GM21423 (cell line): Measurements from ENCODE around the gene SLC2A8.
A peak's percentile ranks its signal among the peaks of the same experiment; 100 is the strongest.

Experiments used
- ATAC-seq: cut with Tn5 transposase; IDR thresholded peaks from one replicate; pipeline ENCODE4 v1.9.1; 2021; ENCODE audit warnings: mild to moderate bottlenecking, moderate library complexity; ENCODE audit not compliant: unreplicated experiment

SLC2A8 gene

GRCh38 chr9:127426756-127427155 is 29.8 kb downstream of the SLC2A8 start:
- ATAC-seq: no peak

- no peak for ATAC-seq
Observed at GRCh38 chr9:127428348-127428747, 31.4 kb downstream of the SLC2A8 start.

DNA sequence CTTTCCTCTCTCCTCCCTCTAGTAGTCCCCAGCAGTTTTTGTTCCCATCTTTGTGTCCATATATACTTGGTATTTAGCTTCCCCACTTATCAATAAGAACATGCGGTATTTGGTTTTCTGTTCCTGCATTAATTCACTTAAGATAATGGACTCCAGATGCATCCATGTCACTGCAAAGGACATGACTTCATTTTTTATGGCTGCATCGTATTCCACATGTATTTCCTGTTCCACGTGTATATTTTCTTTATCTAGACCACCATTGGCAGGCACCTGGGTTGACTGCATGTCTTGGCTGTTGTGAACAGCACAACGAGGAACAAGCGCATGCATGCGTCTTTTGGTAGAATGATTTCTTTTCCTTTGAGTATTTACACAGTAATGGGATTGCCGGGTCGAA is 33.4 kb downstream of the SLC2A8 start:
- no peak for ATAC-seq

- no peak for ATAC-seq
Observed at GRCh38 chr9:127437497-127438264, 40.7 kb downstream of the SLC2A8 start.

DNA sequence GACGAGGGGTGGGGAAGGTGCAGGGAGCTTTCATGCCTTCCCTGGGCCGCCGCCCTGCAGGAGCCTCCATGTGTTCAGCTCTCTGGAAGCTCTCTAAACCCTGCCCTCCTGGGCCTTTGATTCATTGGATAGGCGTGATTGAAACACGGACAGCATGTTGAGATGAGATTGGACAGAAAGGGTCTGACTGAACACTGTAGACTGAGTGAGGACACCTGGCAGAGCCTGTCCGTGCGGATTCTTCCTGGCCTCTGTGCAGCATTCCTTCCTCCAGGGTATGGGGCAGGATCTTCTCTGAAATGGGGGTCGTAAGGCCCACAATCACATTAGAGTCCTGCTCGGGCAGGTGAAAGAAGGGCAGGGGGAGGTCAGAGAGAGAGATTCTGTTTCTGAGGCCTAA is 41.4 kb downstream of the SLC2A8 start:
- no peak for ATAC-seq

DNA sequence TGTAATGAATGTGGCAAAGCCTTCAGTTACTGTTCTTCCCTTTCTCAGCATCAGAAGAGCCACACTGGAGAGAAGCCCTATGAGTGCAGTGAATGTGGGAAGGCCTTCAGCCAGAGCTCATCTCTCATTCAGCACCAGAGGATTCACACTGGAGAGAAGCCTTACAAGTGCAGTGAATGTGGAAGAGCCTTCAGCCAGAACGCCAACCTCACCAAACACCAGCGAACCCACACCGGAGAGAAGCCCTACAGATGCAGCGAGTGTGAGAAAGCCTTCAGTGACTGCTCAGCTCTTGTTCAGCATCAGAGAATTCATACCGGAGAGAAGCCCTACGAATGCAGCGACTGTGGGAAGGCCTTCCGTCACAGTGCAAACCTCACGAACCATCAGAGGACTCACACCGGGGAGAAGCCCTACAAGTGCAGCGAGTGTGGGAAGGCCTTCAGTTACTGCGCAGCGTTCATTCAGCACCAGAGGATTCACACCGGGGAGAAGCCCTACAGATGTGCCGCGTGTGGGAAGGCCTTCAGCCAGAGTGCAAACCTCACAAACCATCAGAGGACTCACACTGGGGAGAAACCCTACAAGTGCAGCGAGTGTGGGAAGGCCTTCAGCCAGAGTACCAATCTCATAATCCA is 47.4 kb downstream of the SLC2A8 start:
- no peak for ATAC-seq

DNA sequence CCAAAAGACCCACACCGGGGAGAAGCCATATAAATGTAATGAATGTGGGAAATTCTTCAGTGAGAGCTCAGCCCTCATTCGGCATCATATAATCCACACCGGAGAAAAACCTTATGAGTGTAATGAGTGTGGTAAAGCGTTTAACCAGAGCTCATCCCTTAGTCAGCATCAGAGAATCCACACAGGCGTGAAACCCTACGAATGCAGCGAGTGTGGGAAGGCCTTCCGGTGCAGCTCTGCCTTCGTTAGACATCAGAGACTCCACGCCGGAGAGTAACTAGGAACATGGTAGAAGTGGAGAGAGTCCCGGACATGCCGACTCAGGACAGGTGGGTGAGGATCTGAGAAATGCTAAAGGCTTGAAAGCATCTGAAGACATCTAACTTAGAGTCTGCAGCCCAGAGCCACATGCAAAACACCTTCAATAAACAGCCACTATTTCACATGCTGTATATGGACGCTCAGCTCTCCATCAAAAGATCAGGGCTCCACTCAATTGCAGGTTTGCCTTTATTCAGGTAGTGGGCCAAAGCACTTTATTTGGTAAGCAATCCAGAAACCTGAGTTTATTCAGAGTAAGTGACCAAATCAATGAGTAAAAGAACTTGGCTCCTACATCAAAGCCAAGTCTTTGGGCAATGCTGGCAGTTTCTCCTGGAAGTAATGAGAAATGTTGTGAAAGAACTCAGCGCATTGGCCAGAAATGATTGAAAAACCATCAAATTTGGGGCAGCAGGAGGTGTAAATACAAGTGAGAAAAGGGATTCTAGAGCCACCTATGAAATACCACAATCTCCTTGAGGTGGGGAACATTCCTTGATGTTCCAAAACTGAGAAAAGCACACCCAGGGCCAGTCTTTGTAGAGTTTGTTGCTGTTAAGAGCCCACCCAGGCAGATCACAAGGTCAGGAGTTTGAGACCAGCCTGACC is 48.2 kb downstream of the SLC2A8 start:
- ATAC-seq: no peak

DNA sequence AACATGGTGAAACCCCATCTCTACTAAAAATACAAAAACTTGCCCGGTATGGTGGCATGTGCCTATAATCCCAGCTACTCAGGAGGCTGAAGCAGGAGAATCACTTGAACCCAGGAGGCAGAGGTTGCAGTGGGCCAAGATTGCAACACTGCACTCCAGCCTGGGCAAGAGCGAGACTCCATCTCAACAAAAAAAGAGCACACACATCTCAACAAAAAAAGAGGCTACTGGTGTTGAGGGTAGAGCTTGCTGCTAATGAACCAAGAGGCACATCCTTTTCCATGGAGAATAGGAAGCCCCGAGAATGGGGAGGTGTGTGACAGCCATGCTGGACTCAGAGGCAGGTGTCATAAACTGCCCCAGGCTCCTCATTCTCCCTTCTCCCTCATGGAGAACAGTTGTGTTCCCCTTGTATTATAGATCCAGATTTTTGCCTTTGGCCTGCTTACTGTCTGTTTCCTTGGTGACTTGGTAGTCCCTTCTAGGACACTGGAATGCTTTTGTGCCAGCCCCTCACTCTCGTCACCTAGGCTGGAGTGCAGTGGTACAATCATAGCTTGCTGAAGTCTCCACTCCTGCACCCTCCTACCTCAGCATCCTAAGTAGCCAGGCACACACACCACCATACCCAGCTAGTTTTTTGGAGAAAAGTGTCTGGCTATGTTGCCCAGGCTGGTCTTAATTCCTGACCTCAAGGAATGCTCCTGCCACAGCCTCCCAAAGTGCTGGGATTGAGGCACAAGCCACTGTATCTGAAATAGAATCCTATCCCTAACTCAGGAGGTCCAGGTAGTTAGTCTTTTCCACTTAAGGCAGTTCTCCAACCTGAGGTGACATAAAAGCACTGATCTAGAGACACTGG is 49.1 kb downstream of the SLC2A8 start:
- no peak for ATAC-seq

GRCh38 chr9:127446713-127447415 is 49.9 kb downstream of the SLC2A8 start:
- ATAC-seq: no peak

DNA sequence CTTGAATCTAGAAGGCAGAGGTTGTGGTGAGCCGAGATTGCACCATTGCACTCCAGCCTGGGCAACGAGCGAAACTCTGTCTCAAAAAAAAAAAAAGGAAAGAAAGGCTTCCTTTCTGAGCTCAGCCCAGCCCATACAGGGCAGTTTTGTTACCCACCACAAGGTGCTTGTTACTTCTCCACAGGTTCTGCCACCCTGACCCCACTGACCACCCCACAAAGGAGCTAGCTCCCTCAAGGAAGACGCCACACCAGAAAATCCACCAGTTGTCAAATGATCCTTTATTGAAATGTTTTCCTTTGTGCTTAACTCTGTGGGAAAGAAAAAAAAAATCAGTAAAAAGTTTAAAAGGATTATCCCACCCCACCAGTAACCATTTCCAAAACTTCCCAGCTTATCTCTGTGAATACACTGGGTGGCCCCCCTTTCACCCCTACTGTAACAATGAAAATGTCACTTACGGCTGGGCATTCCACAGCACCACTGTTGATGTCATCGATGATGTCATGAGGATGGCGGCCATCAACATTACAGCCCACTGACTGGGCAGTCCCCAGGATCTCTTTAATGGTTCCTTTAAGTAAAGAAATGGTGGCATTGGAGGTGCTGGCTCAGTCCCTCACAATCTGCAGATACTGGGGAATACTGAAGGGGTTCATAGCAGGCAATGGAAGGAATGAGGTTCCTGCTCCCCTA is 50.6 kb downstream of the SLC2A8 start:
- no peak for ATAC-seq

- ATAC-seq: no peak
Observed at GRCh38 chr9:127448112-127448805, 51.3 kb downstream of the SLC2A8 start.

DNA sequence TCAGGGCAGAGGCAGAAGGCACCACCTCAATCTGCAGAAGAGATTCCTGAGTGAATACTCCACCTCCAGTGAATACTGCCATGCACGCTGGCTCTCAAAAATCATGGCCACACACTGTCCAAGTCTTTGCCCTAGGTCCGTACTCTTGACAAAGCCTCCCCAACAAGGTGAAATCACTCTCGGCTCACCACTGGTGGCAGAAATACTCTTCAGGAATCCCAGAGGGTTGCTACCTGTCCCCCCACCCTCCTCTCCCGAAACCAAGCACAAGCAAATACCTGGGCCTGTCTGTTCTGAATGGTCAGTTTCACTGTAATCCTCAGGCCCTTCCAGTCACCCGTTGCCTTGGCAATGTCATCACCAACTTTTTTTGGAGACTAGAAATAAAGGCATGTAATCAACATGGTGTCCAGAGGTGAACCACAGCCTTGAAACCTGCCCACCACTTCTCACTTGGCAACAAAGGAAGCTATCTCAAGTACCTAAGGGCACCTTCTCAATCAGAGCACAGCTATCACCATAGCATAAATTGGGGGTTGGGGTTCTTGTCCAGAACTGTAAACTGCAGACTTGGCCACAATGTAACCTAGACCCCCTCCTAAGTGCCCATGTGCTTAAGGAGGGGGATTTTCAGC is 52.5 kb downstream of the SLC2A8 start:
- ATAC-seq: no peak

DNA sequence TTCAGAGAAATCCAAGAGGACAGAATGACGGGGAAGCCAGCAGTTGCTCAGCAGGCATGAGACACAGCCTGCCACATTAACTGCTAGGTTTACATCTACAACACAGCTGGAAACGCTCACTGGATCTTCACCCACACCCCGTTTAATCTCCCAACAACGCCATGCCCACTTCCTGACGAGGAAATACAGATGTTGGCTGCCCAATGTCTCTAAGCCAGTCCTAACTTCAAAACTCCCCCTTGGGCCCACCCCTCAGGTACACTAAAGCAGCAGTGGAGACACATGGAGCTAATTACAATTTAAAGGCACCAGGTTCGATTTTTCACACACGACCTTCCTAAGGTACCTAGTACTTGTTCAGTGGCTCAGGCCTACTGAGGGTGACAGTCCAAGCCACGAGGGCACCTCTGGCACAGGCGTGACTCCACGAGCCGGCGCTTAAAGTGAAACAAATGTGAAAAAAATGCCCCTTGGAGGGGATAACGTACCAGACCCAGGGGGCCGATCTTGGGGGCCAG is 53.3 kb downstream of the SLC2A8 start:
- ATAC-seq: no peak

- peak; percentile 76 for ATAC-seq
Observed at GRCh38 chr9:127450830-127451607, 54.0 kb downstream of the SLC2A8 start, which contains the start of the genes LRSAM1 and RPL12. LRSAM1 (plus strand) TSS chr9:127451510; CDS start chr9:127454528, 3,018 bp downstream. RPL12 (minus strand) TSS chr9:127451406; CDS start chr9:127451317, 89 bp downstream.

GRCh38 chr9:127451608-127451857 is 54.6 kb downstream of the SLC2A8 start:
- ATAC-seq: no peak

DNA sequence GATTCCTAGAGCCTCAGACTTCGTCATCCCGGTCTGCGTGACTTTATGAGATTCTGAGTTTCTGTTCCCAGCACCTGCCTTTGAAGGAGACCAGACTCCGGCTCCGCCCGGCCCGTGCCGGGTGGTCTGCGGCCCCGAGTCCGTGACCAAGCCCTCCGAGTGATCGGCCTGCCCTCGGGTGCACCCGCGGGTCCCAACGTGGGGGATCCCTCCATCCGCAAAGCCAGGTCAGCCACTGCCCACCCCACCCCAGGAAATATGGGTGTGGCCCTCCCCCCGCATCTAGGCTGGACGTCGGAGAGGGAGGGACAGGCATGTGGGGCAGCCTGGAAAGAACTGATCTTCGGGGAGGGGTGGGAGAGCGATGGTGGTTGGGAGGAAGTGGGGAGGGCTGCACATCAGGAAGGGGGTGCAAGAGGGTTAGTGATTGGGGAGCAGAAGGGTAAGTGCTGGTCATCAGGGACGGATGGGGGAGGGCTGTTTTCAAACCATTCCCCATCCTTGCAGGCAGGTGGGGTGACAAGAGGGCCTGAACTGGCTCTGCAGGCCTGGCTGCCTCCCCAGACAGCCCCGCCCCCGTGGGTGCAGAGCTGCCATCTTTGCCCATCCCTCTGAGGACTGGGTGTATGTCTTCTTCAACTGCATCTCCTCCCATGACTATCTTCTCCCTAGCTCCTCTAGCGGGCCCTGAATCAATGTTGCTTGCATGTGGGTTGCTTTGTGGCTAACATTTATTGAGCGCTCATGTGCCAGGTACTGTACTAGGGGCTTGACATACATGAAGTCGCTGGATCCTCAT is 55.1 kb downstream of the SLC2A8 start:
- ATAC-seq: no peak

DNA sequence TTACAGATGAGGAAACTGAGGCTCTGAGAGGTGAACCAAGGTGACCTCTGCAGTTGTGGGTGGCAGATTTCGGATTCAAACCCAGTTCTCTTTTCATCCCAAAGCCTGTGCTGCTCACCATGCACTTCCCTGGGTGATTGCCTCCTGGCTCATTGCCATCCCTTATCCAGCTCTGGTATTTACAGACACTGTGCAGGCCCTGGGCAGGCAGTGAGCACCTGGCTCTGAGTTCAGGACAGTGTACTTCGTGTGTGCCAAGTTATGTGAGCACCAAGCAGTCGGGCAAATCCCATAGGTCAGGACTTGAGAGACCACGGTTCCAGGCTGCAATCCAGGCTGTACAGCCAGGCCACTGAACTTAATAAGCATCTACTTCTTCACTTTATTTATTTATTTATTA is 55.7 kb downstream of the SLC2A8 start:
- ATAC-seq: no peak
